Gastroesophageal sphincter (tissue), 4 donors: ENCODE measurements around the gene C7orf25. TPM values are rescaled to one million over a fixed set of nuclear protein-coding genes. Genes with fewer than 3 reads are reported as not detected.

ENCODE experiments used
- ATAC-seq: fragments of 150-250 bp; one replicate; pipeline ENCODE4 v1.9.1; 2016; ENCODE audit warnings: mild to moderate bottlenecking, moderate library complexity
- H3K27ac ChIP-seq, 4 donors: fragments of 200-600 bp; sonication (generic) in 3 of 4; 1 replicate in 3 of 4; 2 replicates in 1 of 4; pipeline ENCODE4 v1.5.1; 2016 to 2019
- H3K27me3 ChIP-seq: fragments of 200-600 bp; sonication (generic); one replicate; pipeline ENCODE4 v1.5.1; 2019
- H3K36me3 ChIP-seq, 2 donors: fragments of 200-600 bp; sonication (generic); one replicate each; pipeline ENCODE4 v1.5.1; 2019; ENCODE audit warnings: control low read depth in 1 of 2
- H3K4me1 ChIP-seq, 3 donors: fragments of 200-600 bp; sonication (generic); 1 replicate in 2 of 3; 2 replicates in 1 of 3; pipeline ENCODE4 v1.5.1; 2016 to 2019; ENCODE audit warnings: control low read depth in 2 of 3
- H3K4me3 ChIP-seq, 2 donors: fragments of 200-600 bp; sonication (generic); one replicate each; pipeline ENCODE4 v1.5.1; 2019; ENCODE audit warnings: mild to moderate bottlenecking in 1 of 2, moderate library complexity in 1 of 2
- H3K9me3 ChIP-seq, 3 donors: fragments of 200-600 bp; sonication (generic); one replicate each; pipeline ENCODE4 v1.5.1; 2017 to 2019; ENCODE audit warnings: control low read depth in 2 of 3
- EP300 ChIP-seq: sonication (generic); formaldehyde crosslinking; IDR thresholded peaks from one replicate; pipeline ENCODE4 v1.6.1; 2017; ENCODE audit warnings: antibody characterized with exemption, mild to moderate bottlenecking
- POLR2A ChIP-seq, 2 donors: fragments of 450-650 bp; IDR thresholded peaks; one replicate each; pipeline ENCODE4 v1.6.1; 2017; ENCODE audit warnings: antibody characterized with exemption in 2 of 2, mild to moderate bottlenecking in 2 of 2, moderate library complexity in 1 of 2
- POLR2AphosphoS5 ChIP-seq: sonication (generic); formaldehyde crosslinking; IDR thresholded peaks from one replicate; pipeline ENCODE4 v1.6.1; 2017; ENCODE audit warnings: antibody characterized with exemption
- WGBS, 2 donors: methylation state at CpG; one replicate each; pipeline ENCODE4 v1.1.5; 2018; ENCODE audit warnings: low coverage in 1 of 2; 5-methylcytosine and 5-hydroxymethylcytosine counted together
- total RNA-seq, 4 donors: library from RNA; depleted of rRNA; stranded (reverse); fragments of >200 nt; gene quantifications; one replicate each; pipeline ENCODE4 v1.1.0, GENCODE V29; 2016
- TF ChIP-seq, protein P1 (sequence below), 4 experiments: fragments of 200-600 bp in 2 of 4; fragments of 450-650 bp in 2 of 4; sonication (generic) in 1 of 4; IDR thresholded peaks; one replicate each; pipeline ENCODE4 v1.5.1; 2017 to 2019; ENCODE audit warnings: antibody characterized with exemption in 4 of 4, mild to moderate bottlenecking in 2 of 4, moderate library complexity in 2 of 4

The C7orf25 gene
- total RNA-seq, 4 donors from 2014 or later, result 10.5 to 15.4 (median 12.5) TPM

DNA sequence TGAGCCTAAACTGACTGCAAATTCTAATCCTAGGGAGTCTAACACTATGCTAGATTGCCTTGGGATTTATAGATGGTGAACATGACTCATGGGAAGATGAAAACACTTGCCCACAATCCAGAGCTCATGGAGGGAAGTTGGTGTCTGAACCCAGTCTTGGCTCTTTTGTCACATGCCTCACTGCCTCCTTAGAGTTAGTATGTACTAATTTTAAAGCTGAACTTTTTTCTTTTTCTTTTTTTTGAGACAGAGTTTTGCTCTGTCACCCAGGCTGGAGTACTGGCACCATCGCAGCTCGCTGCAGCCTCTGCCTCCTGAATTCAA, 34.7 kb upstream of the C7orf25 start:
- Histone ChIP-seq H3K4me1 (no peaks in the 10 kb centered on the region), H3K27ac (no peak overlapping the region), H3K36me3 (no peaks in the 10 kb centered on the region), H3K4me3 (no peak overlapping the region), H3K27me3 (no peaks in the 10 kb centered on the region), H3K9me3 (no peaks in the 10 kb centered on the region)
- TF ChIP-seq POLR2A (IDR thresholded peaks at IDR 0.05) (no peak), EP300 (no peak), POLR2AphosphoS5 (no peak)
- TF ChIP-seq, protein P1, sequence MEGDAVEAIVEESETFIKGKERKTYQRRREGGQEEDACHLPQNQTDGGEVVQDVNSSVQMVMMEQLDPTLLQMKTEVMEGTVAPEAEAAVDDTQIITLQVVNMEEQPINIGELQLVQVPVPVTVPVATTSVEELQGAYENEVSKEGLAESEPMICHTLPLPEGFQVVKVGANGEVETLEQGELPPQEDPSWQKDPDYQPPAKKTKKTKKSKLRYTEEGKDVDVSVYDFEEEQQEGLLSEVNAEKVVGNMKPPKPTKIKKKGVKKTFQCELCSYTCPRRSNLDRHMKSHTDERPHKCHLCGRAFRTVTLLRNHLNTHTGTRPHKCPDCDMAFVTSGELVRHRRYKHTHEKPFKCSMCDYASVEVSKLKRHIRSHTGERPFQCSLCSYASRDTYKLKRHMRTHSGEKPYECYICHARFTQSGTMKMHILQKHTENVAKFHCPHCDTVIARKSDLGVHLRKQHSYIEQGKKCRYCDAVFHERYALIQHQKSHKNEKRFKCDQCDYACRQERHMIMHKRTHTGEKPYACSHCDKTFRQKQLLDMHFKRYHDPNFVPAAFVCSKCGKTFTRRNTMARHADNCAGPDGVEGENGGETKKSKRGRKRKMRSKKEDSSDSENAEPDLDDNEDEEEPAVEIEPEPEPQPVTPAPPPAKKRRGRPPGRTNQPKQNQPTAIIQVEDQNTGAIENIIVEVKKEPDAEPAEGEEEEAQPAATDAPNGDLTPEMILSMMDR (IDR thresholded peaks at IDR 0.05), result no peak
- 90 to 92% methylated on average over 2 of the region's 2 CpGs for WGBS, 2 donors
- no peak for ATAC-seq

DNA sequence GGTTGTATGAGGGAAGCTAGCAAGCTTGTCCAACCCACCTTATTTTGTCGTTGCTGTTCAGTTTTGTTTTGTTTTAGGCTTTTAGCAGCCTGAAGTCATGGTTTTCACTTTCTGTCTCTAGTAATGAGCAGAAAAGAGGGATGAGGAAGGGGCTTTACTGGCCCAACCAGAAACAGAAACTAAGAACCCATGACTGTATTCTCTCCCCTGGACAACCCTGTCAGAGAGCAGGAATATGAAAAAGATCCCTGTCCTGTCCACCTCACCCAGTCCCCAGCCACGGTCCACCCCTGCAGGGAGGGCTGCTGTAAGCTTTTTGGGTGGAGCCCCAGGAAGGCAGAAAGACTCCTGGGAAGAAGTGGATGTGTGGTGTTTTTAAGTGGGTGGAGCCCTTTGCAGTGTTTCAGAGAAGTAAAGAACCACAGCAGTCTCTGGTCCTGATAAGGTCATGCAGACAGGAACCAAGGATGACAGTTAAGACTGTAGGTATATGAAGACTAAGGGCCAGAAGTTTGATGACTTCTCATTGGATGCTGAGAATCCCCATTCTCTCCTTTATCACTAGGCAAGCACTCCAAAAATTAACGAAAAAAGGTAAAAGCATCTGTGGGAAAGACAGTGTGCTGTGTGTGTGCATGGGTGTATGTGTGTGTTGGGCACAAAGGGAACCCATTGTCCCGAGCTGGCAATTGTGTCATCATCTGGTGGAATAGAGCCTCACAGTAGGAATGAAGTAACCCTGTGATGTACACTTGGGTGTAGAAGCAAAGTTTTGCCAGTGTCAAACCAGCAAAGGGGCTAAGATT, 34.2 kb upstream of the C7orf25 start:
- TF ChIP-seq EP300, result no peak
- TF ChIP-seq POLR2AphosphoS5, result no peak
- Histone ChIP-seq H3K9me3 (no peaks in the 10 kb centered on the region), H3K36me3 (no peaks in the 10 kb centered on the region), H3K27me3 (no peaks in the 10 kb centered on the region), H3K27ac (no peak overlapping the region), H3K4me3 (peak overlapping the region in 1 of 2 donors; percentile 3), H3K4me1 (no peaks in the 10 kb centered on the region)
- 38 to 42% methylated on average over 3 of the region's 4 CpGs for WGBS, 2 donors
- no peak for ATAC-seq

DNA sequence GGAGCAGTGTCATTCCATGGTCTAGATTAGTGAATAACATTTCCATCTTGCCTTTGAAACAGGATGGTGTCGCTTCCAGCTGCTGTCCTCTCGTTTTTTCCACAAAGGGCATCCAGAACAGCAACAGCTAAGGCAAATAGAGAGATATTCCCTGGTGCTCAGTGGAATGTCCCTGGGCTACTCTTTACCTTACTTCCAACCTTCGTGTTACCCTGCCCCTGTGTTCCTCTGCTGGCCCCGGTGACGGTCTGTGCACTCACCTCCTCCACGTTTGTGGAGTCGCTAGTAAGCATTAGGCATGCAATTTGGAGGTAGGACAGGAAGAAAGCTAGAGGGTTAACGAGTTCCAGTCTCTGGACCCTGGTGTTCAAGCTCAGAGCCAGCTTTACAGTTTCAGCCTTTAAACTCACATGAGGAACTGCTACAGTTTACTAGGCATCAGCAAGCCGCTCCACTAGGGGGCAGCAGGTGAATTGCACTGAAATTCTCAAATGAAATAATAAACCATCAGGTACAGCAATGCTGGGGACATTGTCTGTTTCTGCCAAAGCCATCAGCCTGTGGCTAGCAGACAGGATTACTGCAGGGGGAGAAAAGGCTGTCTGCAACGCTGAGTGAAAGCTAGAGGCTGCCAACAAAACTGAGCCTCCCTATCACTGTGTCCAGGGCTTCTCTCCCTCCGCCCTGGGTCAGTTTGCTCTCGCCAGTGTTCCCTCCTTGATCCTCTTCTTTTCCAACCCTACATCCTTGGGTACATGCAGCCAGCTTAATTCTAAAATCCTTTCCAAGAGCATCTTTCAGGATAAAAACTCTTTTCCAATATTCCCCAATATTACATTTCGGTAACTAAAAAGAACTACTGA, 29.3 kb upstream of the C7orf25 start:
- Histone ChIP-seq H3K4me1 (no peaks in the 10 kb centered on the region), H3K36me3 (peaks cover 4 to 37% of the 10 kb centered on the region in 2 donors), H3K9me3 (no peaks in the 10 kb centered on the region), H3K27me3 (no peaks in the 10 kb centered on the region), H3K27ac (no peak overlapping the region), H3K4me3 (no peak overlapping the region)
- TF ChIP-seq POLR2AphosphoS5, result no peak
- TF ChIP-seq, protein P1 (IDR thresholded peaks at IDR 0.05), result peak; percentile 71 to 88 (median 76)
- ATAC-seq, result peak; percentile 50
- WGBS, 2 donors, result 47 to 71% methylated on average over 5 to 7 of the region's 13 CpGs

DNA sequence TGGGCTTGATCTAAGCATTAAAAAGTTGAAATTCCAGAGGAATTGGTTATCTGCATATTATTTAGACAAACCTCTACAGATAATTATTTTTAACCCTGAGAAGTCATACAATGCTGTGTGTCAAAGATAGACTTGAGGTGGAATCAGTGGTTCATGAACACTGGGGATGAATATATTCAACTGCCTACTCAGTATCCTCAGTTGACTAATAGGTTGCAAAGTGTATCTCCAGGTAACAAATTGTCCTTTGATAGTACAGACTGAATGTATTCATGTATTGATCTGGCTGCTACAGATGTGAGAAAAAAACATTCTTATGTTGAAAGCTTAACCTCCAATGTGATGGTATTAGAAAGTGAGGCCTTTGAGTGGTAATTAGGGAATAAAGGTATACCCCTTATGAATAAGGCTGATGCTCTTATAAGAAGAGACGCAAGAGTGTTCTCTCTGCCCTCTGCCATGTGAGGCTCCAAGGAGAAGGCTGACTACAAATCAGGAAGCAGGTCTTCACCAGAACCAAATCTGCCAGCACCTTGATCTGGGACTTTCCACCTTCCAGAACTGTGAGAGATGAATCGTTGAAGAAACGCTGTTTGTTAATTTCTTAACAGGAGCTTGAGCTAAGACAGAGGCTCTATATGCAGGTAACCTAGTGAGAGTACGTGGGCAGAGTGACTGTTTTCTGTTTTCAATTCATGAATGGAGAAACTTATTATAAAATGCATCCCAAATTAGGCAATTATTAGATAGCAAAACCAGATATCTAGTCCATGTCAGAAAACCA, 27.8 kb upstream of the C7orf25 start:
- peaks cover 4 to 52% of the 10 kb centered on the region in 2 donors for H3K36me3 ChIP-seq
- no peak overlapping the region for H3K4me3 ChIP-seq
- WGBS, 2 donors, result 56 to 76% methylated on average over 4 of the region's 4 CpGs
- TF ChIP-seq EP300 (no peak), POLR2A (IDR thresholded peaks at IDR 0.05) (no peak), POLR2AphosphoS5 (no peak)
- TF ChIP-seq, protein P1 (IDR thresholded peaks at IDR 0.05), result no peak
- no peaks in the 10 kb centered on the region for H3K27me3 ChIP-seq
- ATAC-seq, result no peak
- no peak overlapping the region for H3K27ac ChIP-seq
- H3K9me3 ChIP-seq, result no peaks in the 10 kb centered on the region
- H3K4me1 ChIP-seq, result peaks cover 0 to 7% (median 0%) of the 10 kb centered on the region in 3 donors

DNA sequence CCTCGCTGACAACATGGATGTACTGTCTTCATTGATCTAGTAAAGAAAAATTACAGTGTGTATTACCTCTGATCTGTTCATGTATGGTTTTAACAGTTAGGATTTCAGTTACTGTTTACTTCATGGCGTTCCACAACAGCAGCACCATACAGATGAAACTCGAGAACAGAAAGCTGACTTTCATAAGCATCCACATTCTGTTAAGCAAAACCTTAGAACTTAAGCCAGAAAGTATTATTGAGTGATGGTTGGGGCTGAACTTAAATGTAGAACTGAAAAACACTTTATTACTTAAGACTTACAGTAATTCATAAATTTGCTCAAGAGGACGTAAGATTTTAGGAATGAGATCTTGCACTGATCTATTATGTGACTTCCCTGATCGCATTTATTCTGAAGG, 24.0 kb upstream of the C7orf25 start:
- Histone ChIP-seq H3K4me3 (no peak overlapping the region), H3K27ac (no peak overlapping the region), H3K4me1 (peaks cover 2 to 30% (median 9%) of the 10 kb centered on the region in 3 donors), H3K36me3 (peaks cover 4 to 52% of the 10 kb centered on the region in 2 donors), H3K27me3 (no peaks in the 10 kb centered on the region), H3K9me3 (no peaks in the 10 kb centered on the region)
- TF ChIP-seq, protein P1 (IDR thresholded peaks at IDR 0.05), result no peak
- TF ChIP-seq POLR2A (IDR thresholded peaks at IDR 0.05) (no peak), EP300 (no peak), POLR2AphosphoS5 (no peak)
- no peak for ATAC-seq
- 89 to 90% methylated on average over 5 of the region's 5 CpGs for WGBS, 2 donors
